Small intestine (tissue), 7 donors: ENCODE data around the gene KBTBD6. TPM values are rescaled to one million over a fixed set of nuclear protein-coding genes. Genes with fewer than 3 reads are reported as not detected.

Source experiments
- DNase-seq, 2 donors: peaks; one replicate each; pipeline versions ENCODE4 v3.0.0 to v3.0.0-alpha.2; 2013
- FAIRE-seq: peaks from 2 replicates; lab custom pipeline; 2012; peaks lifted over from hg19 to GRCh38; lab: Jason Lieb, UNC
- H3K27ac ChIP-seq, 3 donors: one replicate each; pipeline ENCODE4 v1.5.1; 2013; ENCODE audit warnings: low read length in 2 of 3, mild to moderate bottlenecking in 2 of 3, control low read depth in 1 of 3, inconsistent platforms in 1 of 3, low read depth in 1 of 3, moderate library complexity in 1 of 3
- H3K27me3 ChIP-seq, 3 donors: one replicate each; pipeline ENCODE4 v1.6.1; 2013; ENCODE audit warnings: low read length in 3 of 3, inconsistent platforms in 1 of 3; ENCODE audit not compliant: control insufficient read depth in 3 of 3, insufficient read depth in 3 of 3
- H3K36me3 ChIP-seq, 3 donors: one replicate each; pipeline ENCODE4 v1.6.1; 2013; ENCODE audit warnings: low read length in 3 of 3, inconsistent platforms in 1 of 3, low read depth in 1 of 3, mild to moderate bottlenecking in 1 of 3, moderate library complexity in 1 of 3; ENCODE audit not compliant: control insufficient read depth in 3 of 3, insufficient read depth in 2 of 3
- H3K4me1 ChIP-seq, 3 donors: one replicate each; pipeline ENCODE4 v1.6.1; 2013; ENCODE audit warnings: low read length in 2 of 3, inconsistent platforms in 1 of 3, low read depth in 1 of 3, mild to moderate bottlenecking in 1 of 3, moderate library complexity in 1 of 3; ENCODE audit not compliant: control insufficient read depth in 3 of 3, insufficient read depth in 2 of 3
- H3K4me3 ChIP-seq, 3 donors: one replicate each; pipeline ENCODE4 v1.5.1; 2013; ENCODE audit warnings: low read length in 3 of 3, control low read depth in 1 of 3, inconsistent platforms in 1 of 3, low read depth in 1 of 3, mild to moderate bottlenecking in 1 of 3, moderate library complexity in 1 of 3
- H3K9me3 ChIP-seq, 2 donors: one replicate each; pipeline ENCODE4 v1.6.1; 2013; ENCODE audit warnings: low read depth in 1 of 2, low read length in 1 of 2; ENCODE audit not compliant: control insufficient read depth in 2 of 2, insufficient read depth in 1 of 2
- WGBS, 3 donors: extraction: QIAGEN DNeasy Blood & Tissue Kit; methylation state at CpG; one replicate each; pipeline ENCODE4 v1.1.7; 2013; 5-methylcytosine and 5-hydroxymethylcytosine counted together
- polyA plus RNA-seq, 4 donors: library from polyadenylated mRNA; stranded (reverse) in 3 of 4; unstranded in 1 of 4; fragments of 200-250 nt in 3 of 4; fragments of 120-200 nt in 1 of 4; gene quantifications; one replicate each; pipeline versions ENCODE4 v1.2.1 to v1.2.3, GENCODE V29; 2013
- donor health status: healthy with polysubstance abuse.
- donor health status: control.
- donor health status: control.
- donor health status: Bipolar disorder and iron deficiency.
- donor health status: healthy.

Gene KBTBD6
- polyA plus RNA-seq, 4 donors: 0.81 to 9.1 (median 2.1) TPM

GRCh38 chr13:41159174-41159573 is 26.6 kb upstream of the KBTBD6 start:
- FAIRE-seq: no peak
- H3K4me1 ChIP-seq: no peaks in the 10 kb centered on the region
- no peak for DNase-seq
- no peaks in the 10 kb centered on the region for H3K36me3 ChIP-seq
- no peak overlapping the region for H3K4me3 ChIP-seq
- H3K9me3 ChIP-seq: no peaks in the 10 kb centered on the region
- no peak overlapping the region for H3K27ac ChIP-seq
- no peaks in the 10 kb centered on the region for H3K27me3 ChIP-seq

- DNase-seq (no peak), FAIRE-seq (no peak)
- WGBS, 3 donors: 94 to 95% (median 94%) methylated on average over 4 of the region's 4 CpGs
- Histone ChIP-seq H3K4me1 (no peaks in the 10 kb centered on the region), H3K27ac (no peak overlapping the region), H3K4me3 (no peak overlapping the region), H3K27me3 (no peaks in the 10 kb centered on the region), H3K36me3 (no peaks in the 10 kb centered on the region), H3K9me3 (peaks cover 0 to 4% of the 10 kb centered on the region in 2 donors)
Measured at GRCh38 chr13:41157048-41157717, 24.6 kb upstream of the KBTBD6 start.

DNA sequence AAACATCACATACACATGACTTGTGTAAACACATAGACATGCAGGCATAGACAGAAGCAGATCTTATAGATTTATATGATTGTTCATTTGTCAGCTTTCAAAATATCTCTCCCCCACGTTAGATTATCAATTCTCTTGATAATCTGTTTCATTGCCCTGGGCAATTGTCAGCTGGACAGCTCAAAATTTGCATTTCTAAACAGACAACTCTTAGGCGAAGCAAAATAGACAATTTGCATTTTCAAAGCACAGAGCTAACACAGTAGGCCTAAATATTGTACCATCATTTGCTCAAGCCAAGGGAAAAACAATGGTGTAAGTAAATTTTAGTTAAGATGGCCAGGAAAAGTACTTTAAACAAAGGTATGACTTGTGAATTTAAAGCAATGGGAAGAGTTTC is 24.0 kb upstream of the KBTBD6 start:
- DNase-seq (no peak), FAIRE-seq (no peak)
- WGBS, 3 donors: 58 to 70% (median 62%) methylated on average over 2 of the region's 2 CpGs
- Histone ChIP-seq H3K4me1 (no peaks in the 10 kb centered on the region), H3K27me3 (no peaks in the 10 kb centered on the region), H3K27ac (no peak overlapping the region), H3K9me3 (peaks cover 0 to 9% of the 10 kb centered on the region in 2 donors), H3K4me3 (no peak overlapping the region), H3K36me3 (no peaks in the 10 kb centered on the region)

- Histone ChIP-seq H3K36me3 (no peaks in the 10 kb centered on the region), H3K4me1 (no peaks in the 10 kb centered on the region), H3K9me3 (peaks cover 4 to 28% of the 10 kb centered on the region in 2 donors), H3K4me3 (no peak overlapping the region), H3K27ac (no peak overlapping the region), H3K27me3 (no peaks in the 10 kb centered on the region)
- FAIRE-seq (no peak), DNase-seq (no peak)
Measured at GRCh38 chr13:41154042-41154441, 21.4 kb upstream of the KBTBD6 start.

DNA sequence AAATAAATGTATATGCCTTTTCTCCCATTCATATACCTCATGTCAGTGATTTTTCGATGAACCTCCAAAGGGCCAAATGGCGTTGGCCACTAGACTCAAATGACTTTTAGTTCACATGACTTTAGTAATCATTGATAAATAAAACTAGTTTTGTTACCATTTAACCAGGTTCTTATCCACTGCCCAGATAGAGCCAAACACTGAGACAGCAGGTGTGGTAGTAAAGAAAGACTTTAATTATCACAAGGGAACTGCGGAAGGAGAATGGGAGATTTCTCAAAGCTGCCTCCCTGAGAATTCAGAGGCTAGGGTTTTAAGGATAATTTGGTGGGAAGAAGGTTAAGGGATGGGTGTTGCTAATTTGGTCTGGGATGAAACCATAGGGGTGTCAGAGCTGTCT is 19.4 kb upstream of the KBTBD6 start:
- Histone ChIP-seq H3K27me3 (no peaks in the 10 kb centered on the region), H3K36me3 (no peaks in the 10 kb centered on the region), H3K27ac (no peak overlapping the region), H3K9me3 (peaks cover 7 to 43% of the 10 kb centered on the region in 2 donors), H3K4me3 (no peak overlapping the region), H3K4me1 (no peaks in the 10 kb centered on the region)
- no peak for DNase-seq
- FAIRE-seq: no peak
- WGBS, 3 donors: 96% methylated on average over 3 of the region's 3 CpGs

DNA sequence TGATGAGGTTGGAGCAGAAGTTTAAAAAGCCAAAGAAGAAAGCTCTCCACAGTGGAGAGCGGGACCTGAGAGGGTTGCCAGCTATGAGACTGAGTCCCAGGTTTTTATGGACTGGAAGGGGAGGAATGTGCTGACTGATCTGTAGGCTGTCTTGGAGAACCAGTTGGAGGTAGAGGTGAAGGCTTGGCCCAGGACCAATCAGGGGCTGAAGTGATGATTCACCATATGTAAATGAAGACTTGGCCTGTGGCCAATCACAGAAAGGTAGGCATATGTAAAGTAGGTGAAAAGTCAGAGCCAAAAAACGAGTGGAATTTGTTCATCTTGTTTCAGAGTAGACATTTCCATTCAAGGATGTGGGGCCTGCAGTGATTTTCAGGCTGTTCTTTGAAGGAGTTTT is 17.5 kb upstream of the KBTBD6 start:
- no peaks in the 10 kb centered on the region for H3K27me3 ChIP-seq
- H3K36me3 ChIP-seq: no peaks in the 10 kb centered on the region
- WGBS, 3 donors: 75 to 83% (median 81%) methylated on average over 2 of the region's 2 CpGs
- no peak for FAIRE-seq
- H3K4me3 ChIP-seq: no peak overlapping the region
- H3K9me3 ChIP-seq: peaks cover 7 to 46% of the 10 kb centered on the region in 2 donors
- H3K4me1 ChIP-seq: no peaks in the 10 kb centered on the region
- no peak for DNase-seq
- no peak overlapping the region for H3K27ac ChIP-seq

- Histone ChIP-seq H3K27me3 (no peaks in the 10 kb centered on the region), H3K36me3 (no peaks in the 10 kb centered on the region), H3K4me3 (no peak overlapping the region), H3K27ac (no peak overlapping the region), H3K9me3 (peaks cover 7 to 46% of the 10 kb centered on the region in 2 donors), H3K4me1 (no peaks in the 10 kb centered on the region)
- DNase-seq (no peak), FAIRE-seq (no peak)
- 79 to 87% (median 86%) methylated on average over 3 of the region's 3 CpGs for WGBS, 3 donors
Measured at GRCh38 chr13:41148419-41149283, 16.0 kb upstream of the KBTBD6 start.

DNA sequence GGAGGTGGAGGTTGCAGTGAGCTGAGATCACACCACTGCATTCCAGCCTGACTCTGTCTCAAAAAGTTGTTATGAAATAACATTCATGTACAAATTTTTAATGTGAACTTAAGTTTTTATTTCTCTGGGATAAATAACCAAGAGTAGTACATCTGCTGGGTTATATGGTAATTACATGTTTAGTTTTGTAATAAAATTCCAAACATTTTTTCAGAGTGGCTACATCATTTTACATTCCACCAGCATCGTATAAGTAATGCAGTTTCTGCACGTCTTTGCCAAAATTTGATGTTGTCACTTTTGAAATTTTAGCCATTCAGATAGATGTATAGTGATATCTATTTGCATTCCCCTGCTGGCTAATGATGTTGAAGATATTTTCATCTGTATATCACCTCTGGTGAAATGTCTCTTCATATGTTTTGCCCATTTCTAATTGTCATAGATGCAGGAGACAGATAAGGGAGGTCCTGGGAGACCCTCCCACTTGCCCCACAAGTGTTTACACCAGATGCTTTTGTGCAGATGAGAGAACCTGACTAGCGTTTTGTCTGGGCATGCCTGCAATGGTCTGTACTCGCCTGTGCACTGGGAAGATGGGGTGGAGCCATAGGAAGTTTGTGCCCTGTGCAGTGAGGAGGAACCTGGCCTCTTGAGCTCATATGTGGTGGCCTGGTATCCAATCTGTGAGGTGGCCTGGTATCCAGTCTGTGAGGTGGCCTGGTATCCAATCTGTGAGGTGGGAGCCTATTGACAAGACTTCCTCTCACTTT is 12.7 kb upstream of the KBTBD6 start:
- no peak for DNase-seq
- no peak for FAIRE-seq
- no peaks in the 10 kb centered on the region for H3K4me1 ChIP-seq
- H3K9me3 ChIP-seq: peaks cover 7 to 31% of the 10 kb centered on the region in 2 donors
- no peaks in the 10 kb centered on the region for H3K27me3 ChIP-seq
- H3K27ac ChIP-seq: no peak overlapping the region
- WGBS, 3 donors: 78 to 93% (median 90%) methylated on average over 4 of the region's 4 CpGs
- no peaks in the 10 kb centered on the region for H3K36me3 ChIP-seq
- H3K4me3 ChIP-seq: no peak overlapping the region
